HepG2 (cell line): ENCODE results near the gene AAMP. TPM values are rescaled to one million over a fixed set of nuclear protein-coding genes. Genes with fewer than 3 reads are reported as not detected.

ENCODE experiments used
- DRAP1 ChIP-seq: IDR thresholded peaks from 2 replicates; pipeline ENCODE4 v1.6.1; 2016; ENCODE audit warnings: missing genetic modification reagents, missing compliant biosample characterization
- HDAC1 ChIP-seq: sonication (generic); formaldehyde crosslinking; IDR thresholded peaks from 2 replicates; pipeline ENCODE4 v1.5.1; 2020; ENCODE audit warnings: mild to moderate bottlenecking, missing genetic modification reagents
- ISX ChIP-seq: sonication (generic); formaldehyde crosslinking; conservative IDR thresholded peaks from 2 replicates; pipeline ENCODE4 v1.5.0; 2020; ENCODE audit warnings: missing genetic modification reagents
- KDM2A ChIP-seq: sonication (generic); formaldehyde crosslinking; IDR thresholded peaks from 2 replicates; pipeline ENCODE4 v1.4.0; 2020; ENCODE audit warnings: low read depth, missing genetic modification reagents, borderline replicate concordance
- MED13 ChIP-seq: sonication (generic); formaldehyde crosslinking; IDR thresholded peaks from 2 replicates; pipeline ENCODE4 v1.5.0; 2020; ENCODE audit warnings: missing genetic modification reagents
- NONO ChIP-seq, 2 experiments: fragments of 450-650 bp in 1 of 2; sonication (generic) in 1 of 2; formaldehyde crosslinking in 1 of 2; IDR thresholded peaks in 1 of 2; conservative IDR thresholded peaks in 1 of 2; 2 replicates each; pipeline versions ENCODE4 v1.6.1 to v1.8.0; 2017 to 2022; ENCODE audit warnings: mild to moderate bottlenecking in 1 of 2, missing genetic modification reagents in 1 of 2, moderate library complexity in 1 of 2
- PAX8 ChIP-seq: sonication (generic); formaldehyde crosslinking; IDR thresholded peaks from 2 replicates; pipeline ENCODE4 v1.8.0; 2022; ENCODE audit warnings: mild to moderate bottlenecking, missing genetic modification reagents, borderline replicate concordance
- PHB2 ChIP-seq: fragments of 450-650 bp; IDR thresholded peaks from 2 replicates; pipeline ENCODE4 v1.6.1; 2018; ENCODE audit not compliant: partially characterized antibody
- THAP11 ChIP-seq: IDR thresholded peaks from 2 replicates; pipeline ENCODE4 v1.6.1; 2016; ENCODE audit warnings: missing biosample characterization, missing genetic modification reagents
- ZBED4 ChIP-seq: sonication (generic); formaldehyde crosslinking; IDR thresholded peaks from 2 replicates; pipeline ENCODE4 v1.4.0; 2020; ENCODE audit warnings: missing genetic modification reagents, borderline replicate concordance
- ZBTB37 ChIP-seq: sonication (generic); formaldehyde crosslinking; IDR thresholded peaks from 2 replicates; pipeline ENCODE4 v1.4.0; 2020; ENCODE audit warnings: mild to moderate bottlenecking, missing genetic modification reagents
- ZBTB44 ChIP-seq: sonication (generic); formaldehyde crosslinking; IDR thresholded peaks from 2 replicates; pipeline ENCODE4 v1.4.0; 2020; ENCODE audit warnings: missing genetic modification reagents
- ZNF274 ChIP-seq: sonication (generic); formaldehyde crosslinking; IDR thresholded peaks from 2 replicates; pipeline ENCODE4 v1.5.1; 2020; ENCODE audit warnings: mild to moderate bottlenecking, missing genetic modification reagents
- ZNF281 ChIP-seq: sonication (generic); formaldehyde crosslinking; IDR thresholded peaks from 2 replicates; pipeline ENCODE4 v1.4.0; 2020; ENCODE audit warnings: missing genetic modification reagents, borderline replicate concordance
- ZNF329 ChIP-seq: sonication (generic); formaldehyde crosslinking; IDR thresholded peaks from 2 replicates; pipeline ENCODE4 v1.9.0; 2021; ENCODE audit warnings: low read depth, mild to moderate bottlenecking, missing genetic modification reagents
- ZNF660 ChIP-seq: sonication (generic); formaldehyde crosslinking; IDR thresholded peaks from 2 replicates; pipeline ENCODE4 v1.5.1; 2020; ENCODE audit warnings: mild to moderate bottlenecking, low read depth, missing genetic modification reagents, borderline replicate concordance
- ZNF709 ChIP-seq: sonication (generic); formaldehyde crosslinking; IDR thresholded peaks from 2 replicates; pipeline ENCODE4 v1.5.0; 2020; ENCODE audit warnings: mild to moderate bottlenecking, missing genetic modification reagents
- polyA plus RNA-seq, 8 experiments: library from polyadenylated mRNA; depleted of rRNA in 3 of 8; stranded (reverse) in 7 of 8; unstranded in 1 of 8; fragments of >200 nt; fragmentation: Illumina TruSeq in 4 of 8; extraction: Trizol in 4 of 8; gene quantifications; 2 replicates each; pipeline versions ENCODE4 v1.2.1 to v1.2.3, GENCODE V29; 2011 to 2016; ENCODE audit warnings: low read depth in 4 of 8, missing spikeins in 1 of 8, mixed read lengths in 1 of 8; ENCODE audit not compliant: insufficient read depth in 1 of 8
- total RNA-seq, 5 experiments: library from RNA; depleted of rRNA; stranded (reverse); fragments of >200 nt; fragmentation: Illumina TruSeq; extraction: Trizol; gene quantifications; 2 replicates each; pipeline ENCODE4 v1.2.3, GENCODE V29; 2016; ENCODE audit warnings: low read depth in 1 of 5

The AAMP gene
- total and polyA plus RNA-seq, 2 of the 13 experiments (the other 11 are each of a cell fraction or from before 2014, with no cell fraction given), result 110 to 186 TPM

GRCh38 chr2:218272531-218273212, 2.7 kb upstream of the AAMP start (continued):
- TF ChIP-seq ZNF281 (CRISPR knock-in tag), result peak; percentile 34; the same call in 1 of the 2 replicates
- peak; percentile 85 for TF ChIP-seq THAP11
- no peak for TF ChIP-seq ZBTB44 (CRISPR knock-in tag)
- TF ChIP-seq ZNF274, result peak; percentile 68; the same call in 1 of the 2 replicates
- no peak for TF ChIP-seq ISX (CRISPR knock-in tag)
- TF ChIP-seq DRAP1 (CRISPR knock-in tag), result 0 out of 2 replicates have a peak, but pooled peaks have one; percentile 50
- no peak for TF ChIP-seq MED13 (CRISPR knock-in tag)
- no peak for TF ChIP-seq PAX8 (CRISPR knock-in tag)
- no peak for TF ChIP-seq ZNF329 (CRISPR knock-in tag)
- TF ChIP-seq NONO (IDR thresholded peaks at IDR 0.05), result no peak
- TF ChIP-seq NONO (CRISPR knock-in tag; conservative IDR thresholded peaks at IDR 0.05), result peak; percentile 65; the same call in 1 of the 2 replicates
- no peak; the same call in 1 of the 2 replicates for TF ChIP-seq ZBTB37 (CRISPR knock-in tag)
- no peak for TF ChIP-seq PHB2
- TF ChIP-seq ZNF660, result no peak
- no peak for TF ChIP-seq HDAC1 (CRISPR knock-in tag)
- TF ChIP-seq ZNF709, result no peak
- TF ChIP-seq ZBED4 (CRISPR knock-in tag), result 0 out of 2 replicates have a peak, but pooled peaks have one; percentile 6
- peak; percentile 82; the same call in 1 of the 2 replicates for TF ChIP-seq KDM2A (CRISPR knock-in tag)
